Umbilical cord (tissue), 2 donors: Measurements from ENCODE around the gene ACSL5. TPM values are rescaled to one million over a fixed set of nuclear protein-coding genes. Genes with fewer than 3 reads are reported as not detected.

Source experiments
- DNase-seq: peaks from one replicate; pipeline ENCODE4 v3.0.0-alpha.2; 2015; ENCODE audit warnings: low spot score
- total RNA-seq: library from RNA; depleted of rRNA; stranded (reverse); fragments of >200 nt; gene quantifications from one replicate; pipeline ENCODE4 v1.2.3, GENCODE V29; 2014; ENCODE audit warnings: low replicate concordance; ENCODE audit not compliant: insufficient read depth

The ACSL5 gene
- 3.1 TPM for total RNA-seq

DNA sequence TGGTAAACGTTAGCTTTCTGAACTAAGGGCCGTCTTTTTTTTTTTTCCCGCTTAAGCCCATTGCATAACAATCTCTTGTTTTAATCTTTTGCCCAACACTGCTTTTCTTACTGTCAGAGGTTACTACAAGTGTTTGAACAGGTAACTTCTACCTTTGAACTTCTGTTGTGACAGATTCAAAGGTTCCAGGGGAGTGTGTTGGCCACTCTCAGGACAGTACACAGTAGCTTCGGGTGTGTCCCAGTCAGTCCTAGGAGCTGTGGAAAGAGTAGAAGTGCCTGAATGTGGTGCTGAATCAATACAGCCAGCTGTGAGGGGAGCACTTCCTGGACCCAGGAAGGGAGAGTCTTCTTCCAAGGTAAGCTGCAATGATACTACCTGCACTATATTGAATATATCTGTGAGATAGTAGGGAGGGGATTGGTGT is at the start of gene ACSL5:
ACSL5 (plus strand) TSS at position 205 of the 427 bp plus-strand sequence. CDS start 20,831 bp downstream, outside the sequence.
- DNase-seq = no peak

DNA sequence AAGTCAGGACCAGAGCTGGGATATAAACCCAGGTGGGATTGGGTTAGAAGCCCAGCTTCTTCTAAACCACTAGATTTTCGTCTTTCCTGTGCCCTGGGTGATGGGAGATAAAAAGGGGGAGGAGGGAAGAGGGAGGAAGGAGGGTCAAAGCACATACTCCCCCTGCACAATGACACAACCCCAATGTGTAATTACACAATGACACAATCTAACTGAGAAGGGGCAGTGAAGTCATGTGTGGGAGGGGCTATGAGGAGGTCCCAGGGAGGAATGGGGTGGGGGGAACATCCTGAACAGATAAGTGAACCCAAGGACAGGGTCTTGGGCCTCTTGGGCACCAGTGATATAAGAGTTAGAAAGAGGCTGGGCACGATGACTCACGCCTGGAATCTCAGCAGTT is 46.2 kb upstream of the ACSL5 start:
- no peak for DNase-seq

GRCh38 chr10:112330162-112330561 is 43.8 kb upstream of the ACSL5 start:
- DNase-seq = no peak

DNA sequence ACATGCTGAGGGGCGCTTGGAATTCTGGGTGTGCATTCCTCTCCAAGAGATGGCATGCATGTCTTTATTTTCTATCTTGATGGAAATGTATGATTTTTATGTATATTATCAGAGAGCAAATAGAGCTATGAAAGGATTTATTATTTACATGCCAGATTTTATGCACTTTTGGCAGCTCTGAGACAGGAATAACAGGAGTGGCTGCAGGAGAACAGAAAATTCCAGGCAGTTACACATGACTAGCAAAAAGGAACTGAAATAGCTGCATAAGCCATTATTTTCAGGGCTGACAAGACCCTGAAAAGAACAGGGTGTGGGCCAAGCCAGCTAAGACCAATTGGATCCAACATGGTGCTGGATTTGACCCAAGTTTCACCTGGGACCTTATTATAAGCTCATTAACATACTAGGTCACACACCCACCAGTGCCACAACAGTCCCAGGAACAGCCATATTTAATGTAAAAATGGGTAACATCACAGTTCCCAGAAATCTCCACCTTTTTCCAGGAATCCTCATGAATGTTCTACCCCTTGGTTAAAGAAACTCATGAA is 43.2 kb upstream of the ACSL5 start:
- DNase-seq = no peak

- DNase-seq = no peak
Observed at GRCh38 chr10:112332022-112332421, 41.9 kb upstream of the ACSL5 start.

DNA sequence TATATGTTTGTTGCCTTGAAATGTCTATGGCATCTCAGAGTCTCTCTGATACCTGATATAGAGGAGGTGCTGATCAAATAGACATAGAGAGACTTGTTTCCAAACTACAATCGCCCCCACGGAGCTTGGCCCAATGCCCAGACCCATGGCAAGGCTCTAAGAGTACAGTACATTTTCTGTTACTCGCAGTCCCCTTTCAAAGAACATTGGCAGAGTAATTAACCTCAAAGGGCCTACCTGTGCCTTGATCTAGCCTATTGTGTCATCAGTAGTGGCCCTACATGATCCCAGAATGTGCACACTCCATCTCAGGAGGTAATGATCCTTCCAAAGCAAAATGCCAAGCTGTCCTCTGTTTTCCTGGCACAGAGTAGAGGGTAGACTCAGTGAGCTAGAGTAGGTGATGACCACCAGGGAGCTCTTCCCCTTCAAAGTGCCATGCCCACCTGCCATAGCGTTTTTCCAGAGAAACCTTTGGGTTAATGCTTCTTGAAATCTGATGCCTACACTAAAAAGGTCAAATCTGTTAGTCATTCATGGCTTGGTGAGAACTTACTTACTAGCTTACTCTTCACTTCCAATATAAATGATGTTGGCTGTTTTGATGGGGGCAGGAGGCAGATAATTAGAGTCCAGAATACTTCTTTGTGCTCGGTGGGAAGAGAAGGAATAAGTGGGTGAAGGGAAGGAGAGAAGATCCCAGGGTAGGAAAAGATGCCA is 41.2 kb upstream of the ACSL5 start:
- DNase-seq = no peak

GRCh38 chr10:112333452-112333851 is 40.5 kb upstream of the ACSL5 start:
- DNase-seq = no peak

DNA sequence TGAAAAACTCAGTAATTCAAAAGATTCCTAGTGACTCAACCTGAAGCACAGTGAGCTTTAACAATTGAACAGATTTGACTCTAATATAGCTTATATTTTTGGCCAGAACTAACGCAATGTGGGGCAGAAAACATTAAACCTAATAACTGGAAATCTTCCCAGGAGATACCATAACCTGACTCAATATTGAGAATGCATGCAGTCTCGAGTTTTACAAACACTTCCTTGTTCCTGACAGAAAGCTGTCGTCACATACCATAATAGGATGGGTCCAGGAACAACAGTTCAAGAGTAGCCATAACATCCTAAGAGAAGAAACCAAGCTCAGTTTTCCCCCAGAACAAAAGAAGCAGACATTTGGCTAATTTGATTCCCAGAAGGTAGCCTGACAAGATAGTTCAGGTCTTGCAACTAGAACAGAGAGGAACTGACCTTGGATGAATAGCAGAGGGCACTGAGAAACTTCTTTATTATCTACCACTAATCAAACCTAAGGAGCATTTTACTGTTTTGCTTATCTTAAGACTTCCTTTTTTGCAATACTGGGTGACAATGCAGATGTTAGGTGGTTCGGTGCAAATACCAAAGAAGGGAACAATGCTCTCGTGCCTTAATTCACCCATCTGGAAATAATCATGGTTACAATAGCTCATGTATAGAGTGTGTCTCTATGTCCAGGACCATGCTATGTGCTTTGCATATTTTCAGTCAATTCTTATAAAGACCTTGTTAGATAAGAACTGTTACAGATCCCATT is 38.6 kb upstream of the ACSL5 start:
- DNase-seq = no peak

DNA sequence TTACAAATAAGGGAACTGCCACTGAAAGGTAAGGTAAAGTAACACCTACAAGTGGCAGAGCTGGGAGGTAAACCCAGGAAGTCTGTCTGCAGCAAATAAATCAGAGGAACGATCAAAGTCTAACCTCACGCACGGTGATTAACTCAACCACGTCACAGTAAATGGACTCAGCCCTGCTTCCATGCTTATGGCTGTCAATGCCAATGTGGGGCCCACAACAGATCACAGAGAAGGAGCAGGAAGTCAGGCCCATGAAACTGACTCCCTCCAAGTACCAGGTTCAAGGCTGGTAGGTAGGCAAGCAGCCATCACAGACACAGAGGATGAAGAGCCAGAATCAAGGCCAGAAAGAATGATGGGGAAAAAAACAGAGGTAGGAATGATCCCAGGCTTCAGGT is 38.0 kb upstream of the ACSL5 start:
- DNase-seq = no peak

DNA sequence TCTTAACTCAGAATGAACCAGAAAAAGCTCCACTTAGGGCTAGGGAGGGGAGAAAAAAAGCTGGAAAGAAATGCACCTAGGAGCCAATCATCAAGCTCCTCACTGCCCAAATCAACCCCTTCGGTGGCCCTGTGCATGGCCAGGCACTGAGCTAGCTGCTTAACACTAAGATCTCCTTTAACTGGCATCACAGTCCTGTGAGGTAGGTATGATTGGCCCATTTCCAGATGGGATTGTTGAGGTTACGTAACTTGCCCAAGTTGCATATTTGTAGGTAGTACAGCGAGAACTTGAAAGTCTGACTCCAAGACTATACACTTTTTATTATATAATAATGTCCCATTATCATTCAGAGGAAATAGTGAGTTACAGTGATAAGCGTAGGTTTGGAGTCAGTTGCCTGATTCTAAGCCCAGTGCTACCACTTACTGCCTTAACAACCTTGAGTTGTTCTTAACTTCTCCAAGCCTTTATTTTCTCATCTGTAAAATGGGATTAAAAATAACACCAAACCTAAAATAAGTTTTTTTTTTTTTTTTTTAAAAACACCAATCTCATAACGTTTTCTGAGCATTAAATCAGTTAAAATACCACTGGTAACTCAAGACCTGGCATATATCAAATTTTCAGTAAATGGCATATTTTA is 37.2 kb upstream of the ACSL5 start:
- DNase-seq = no peak

DNA sequence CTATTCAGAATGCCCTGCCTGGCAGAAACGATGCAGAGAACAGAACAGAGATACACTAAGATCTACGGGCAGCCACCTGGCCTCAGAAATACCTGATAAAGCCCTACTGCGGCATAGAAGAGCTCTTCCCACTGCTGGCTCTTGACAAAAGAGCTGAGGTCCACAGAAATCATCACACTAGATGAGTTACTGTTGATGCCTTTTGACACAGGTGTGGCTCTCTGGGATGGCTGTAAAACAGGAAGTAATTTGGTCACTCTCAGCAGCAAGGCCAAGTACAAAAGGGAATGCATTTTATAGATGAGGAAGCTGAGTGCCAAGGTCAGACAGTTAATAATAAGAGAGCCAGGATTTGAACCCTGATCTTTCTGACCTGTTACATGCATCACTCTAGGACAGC is 35.0 kb upstream of the ACSL5 start:
- DNase-seq = no peak

DNA sequence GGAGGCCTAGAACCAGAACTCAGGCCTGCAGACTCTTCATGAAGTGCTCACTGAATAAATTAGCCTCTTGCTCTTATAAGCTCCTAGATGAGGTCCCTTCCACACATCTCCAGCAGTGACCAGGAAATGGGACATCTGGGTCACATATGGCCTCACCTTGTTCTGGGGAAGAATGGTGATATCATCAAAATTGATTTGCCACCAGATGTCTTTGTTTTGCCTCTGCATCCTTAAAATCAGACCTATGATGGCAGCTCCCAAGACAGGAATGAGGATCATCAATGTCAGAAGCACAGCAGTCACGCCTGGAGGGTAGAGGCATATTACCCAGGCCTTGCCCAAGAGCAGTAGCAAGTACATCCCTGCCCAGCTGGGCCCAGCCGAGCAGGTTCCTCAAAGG is 33.3 kb upstream of the ACSL5 start:
- DNase-seq = no peak

- DNase-seq = no peak
Observed at GRCh38 chr10:112343056-112343806, 30.7 kb upstream of the ACSL5 start.

GRCh38 chr10:112344261-112344660 is 29.7 kb upstream of the ACSL5 start:
- no peak for DNase-seq

GRCh38 chr10:112345202-112345601 is 28.7 kb upstream of the ACSL5 start:
- no peak for DNase-seq

DNA sequence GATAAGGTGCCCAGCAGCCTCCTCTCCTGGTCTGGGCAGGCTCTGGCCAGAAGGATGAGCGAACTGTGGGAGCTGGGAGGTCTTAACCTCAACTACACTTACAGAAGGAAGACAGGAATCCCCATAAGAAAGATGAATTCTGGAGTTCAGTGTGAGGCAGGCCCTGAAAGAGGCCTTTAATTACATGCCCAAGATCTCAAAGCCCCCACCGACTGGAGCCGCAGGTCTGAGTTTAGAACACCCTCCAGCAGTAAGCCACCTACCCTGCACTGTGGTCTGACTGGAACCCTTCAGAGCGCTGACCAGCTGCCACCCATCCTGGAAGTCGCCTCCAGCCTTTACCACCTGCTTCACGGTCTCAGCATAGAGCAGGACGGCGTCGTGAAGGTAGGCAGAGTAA is 28.2 kb upstream of the ACSL5 start:
- no peak for DNase-seq

DNA sequence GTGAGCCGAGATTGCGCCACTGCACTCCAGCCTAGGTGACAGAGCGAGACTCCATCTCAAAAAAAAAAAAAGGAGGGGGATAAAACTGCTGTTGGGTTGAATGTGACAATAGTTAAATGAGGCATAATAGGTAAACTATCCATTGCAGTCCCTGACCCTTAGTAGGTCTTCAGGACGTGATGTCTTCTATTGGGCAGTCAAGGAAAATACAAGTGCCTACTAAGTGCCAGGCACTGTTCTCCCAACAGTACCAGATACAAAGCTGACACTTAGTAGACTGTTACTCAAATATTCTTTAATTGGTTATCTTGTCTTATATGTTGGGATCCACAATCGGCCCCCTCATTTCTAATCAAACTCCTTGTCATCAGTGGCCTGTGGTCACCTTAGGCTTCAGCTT is 27.1 kb upstream of the ACSL5 start:
- no peak for DNase-seq

GRCh38 chr10:112347709-112348671 is 25.9 kb upstream of the ACSL5 start:
- DNase-seq = no peak

- DNase-seq = no peak
Observed at GRCh38 chr10:112348759-112349158, 25.2 kb upstream of the ACSL5 start.

DNA sequence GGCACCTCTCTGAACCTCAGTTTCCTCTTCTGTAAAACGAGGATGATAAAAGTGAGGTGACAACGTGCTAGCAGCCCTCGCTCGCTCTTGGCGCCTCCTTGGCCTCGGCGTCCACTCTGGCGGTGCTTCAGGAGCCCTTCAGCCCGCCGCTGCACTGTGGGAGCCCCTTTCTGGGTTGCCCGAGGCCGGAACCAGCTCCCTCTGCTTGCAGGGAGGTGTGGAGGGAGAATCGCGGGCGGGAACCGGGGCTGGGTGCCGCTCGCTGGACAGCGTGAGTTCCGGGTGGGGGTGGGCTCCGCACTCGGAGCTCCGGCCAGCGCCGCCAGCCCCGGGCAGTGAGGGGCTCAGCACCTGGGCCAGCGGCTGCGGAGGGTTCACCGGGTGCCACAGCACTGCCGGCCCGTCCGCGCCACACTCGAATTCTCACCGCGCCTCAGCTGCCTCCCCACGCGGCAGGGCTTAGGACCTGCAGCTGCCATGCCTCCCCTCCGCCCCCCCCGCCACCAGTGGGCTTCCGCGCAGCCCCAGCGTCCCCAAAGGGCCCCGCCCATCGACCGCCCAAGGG is 24.3 kb upstream of the ACSL5 start:
- DNase-seq = no peak
